Parathyroid adenoma (tissue), 2 donors: Measurements from ENCODE around the gene RHOV.

Experiments
- H2AFZ ChIP-seq: fragments of 300-600 bp; sonication (generic); one replicate; pipeline ENCODE4 v1.7.0; 2017; ENCODE audit warnings: antibody characterized with exemption, mild to moderate bottlenecking
- H3K27ac ChIP-seq: fragments of 300-600 bp; sonication (generic); one replicate; pipeline ENCODE4 v1.7.0; 2017
- H3K27me3 ChIP-seq: fragments of 300-600 bp; sonication (generic); one replicate; pipeline ENCODE4 v1.7.0; 2017; ENCODE audit warnings: low read length; ENCODE audit not compliant: control insufficient read depth, insufficient read depth
- H3K36me3 ChIP-seq: fragments of 300-600 bp; sonication (generic); one replicate; pipeline ENCODE4 v1.7.0; 2017; ENCODE audit warnings: low read length; ENCODE audit not compliant: control insufficient read depth, insufficient read depth
- H3K4me1 ChIP-seq: fragments of 300-600 bp; sonication (generic); one replicate; pipeline ENCODE4 v1.7.0; 2017; ENCODE audit warnings: control low read depth
- H3K4me2 ChIP-seq: fragments of 300-600 bp; sonication (generic); one replicate; pipeline ENCODE4 v1.7.0; 2017; ENCODE audit warnings: low read length
- H3K4me3 ChIP-seq: fragments of 300-600 bp; sonication (generic); one replicate; pipeline ENCODE4 v1.7.0; 2017; ENCODE audit warnings: low read depth, low read length
- H3K79me2 ChIP-seq: fragments of 300-600 bp; sonication (generic); one replicate; pipeline ENCODE4 v1.7.0; 2017; ENCODE audit warnings: control low read depth
- H3K9ac ChIP-seq: fragments of 300-600 bp; sonication (generic); one replicate; pipeline ENCODE4 v1.7.0; 2017; ENCODE audit warnings: mild to moderate bottlenecking
- H3K9me3 ChIP-seq: fragments of 300-600 bp; sonication (generic); one replicate; pipeline ENCODE4 v1.7.0; 2017; ENCODE audit warnings: low read length; ENCODE audit not compliant: control insufficient read depth
- CTCF ChIP-seq: fragments of 300-600 bp; sonication (generic); IDR thresholded peaks from one replicate; pipeline ENCODE4 v1.7.0; 2017; ENCODE audit warnings: antibody characterized with exemption, mild to moderate bottlenecking
- donor health status: primary hyperparathyroidism.

Gene RHOV

GRCh38 chr15:40889112-40889511 is 15.1 kb upstream of the RHOV start:
- no peak overlapping the region for H3K9ac ChIP-seq
- no peak overlapping the region for H3K4me2 ChIP-seq
- H3K36me3 ChIP-seq = no peaks in the 10 kb centered on the region
- no peak overlapping the region for H2AFZ ChIP-seq
- no peak overlapping the region for H3K4me3 ChIP-seq
- H3K4me1 ChIP-seq = peaks cover 5% of the 10 kb centered on the region
- no peaks in the 10 kb centered on the region for H3K9me3 ChIP-seq
- no peaks in the 10 kb centered on the region for H3K27me3 ChIP-seq
- TF ChIP-seq CTCF = no peak
- H3K79me2 ChIP-seq = no peaks in the 10 kb centered on the region
- no peak overlapping the region for H3K27ac ChIP-seq

GRCh38 chr15:40886586-40886985 is 12.6 kb upstream of the RHOV start:
- Histone ChIP-seq H3K4me1 (peaks cover under 1% of the 10 kb centered on the region), H3K9me3 (no peaks in the 10 kb centered on the region), H3K4me2 (no peak overlapping the region), H3K79me2 (no peaks in the 10 kb centered on the region), H3K4me3 (no peak overlapping the region), H3K27ac (no peak overlapping the region), H3K9ac (no peak overlapping the region), H3K36me3 (no peaks in the 10 kb centered on the region), H3K27me3 (no peaks in the 10 kb centered on the region), H2AFZ (no peak overlapping the region)
- TF ChIP-seq CTCF = no peak

DNA sequence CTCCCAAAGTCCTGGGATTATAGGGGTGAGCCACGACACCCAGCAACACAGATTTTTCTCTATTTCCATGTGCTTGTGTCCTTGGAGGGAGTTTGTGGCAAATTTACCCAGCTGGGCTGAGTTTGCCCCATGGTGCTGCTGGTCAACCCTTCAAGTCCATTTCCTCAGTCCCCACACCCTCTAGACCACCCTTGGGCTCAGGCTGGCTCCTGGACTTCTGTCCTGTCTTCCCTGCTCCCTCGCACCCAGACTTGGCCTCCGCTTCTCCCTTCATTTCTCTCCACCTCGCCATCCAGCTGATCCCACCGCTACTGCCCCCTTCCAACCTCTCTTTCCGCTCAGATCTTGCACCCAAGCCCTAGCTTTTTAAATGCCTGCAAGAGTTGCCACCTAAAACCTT is 7.3 kb upstream of the RHOV start:
- no peaks in the 10 kb centered on the region for H3K36me3 ChIP-seq
- no peaks in the 10 kb centered on the region for H3K9me3 ChIP-seq
- TF ChIP-seq CTCF = no peak
- no peak overlapping the region for H3K9ac ChIP-seq
- no peaks in the 10 kb centered on the region for H3K4me1 ChIP-seq
- no peaks in the 10 kb centered on the region for H3K27me3 ChIP-seq
- H3K27ac ChIP-seq = no peak overlapping the region
- no peak overlapping the region for H3K4me3 ChIP-seq
- H2AFZ ChIP-seq = no peak overlapping the region
- H3K79me2 ChIP-seq = no peaks in the 10 kb centered on the region
- no peak overlapping the region for H3K4me2 ChIP-seq

- H3K36me3 ChIP-seq = no peaks in the 10 kb centered on the region
- no peak overlapping the region for H3K9ac ChIP-seq
- no peak overlapping the region for H3K27ac ChIP-seq
- H3K79me2 ChIP-seq = no peaks in the 10 kb centered on the region
- no peak for TF ChIP-seq CTCF
- no peak overlapping the region for H3K4me3 ChIP-seq
- H3K27me3 ChIP-seq = no peaks in the 10 kb centered on the region
- no peak overlapping the region for H3K4me2 ChIP-seq
- H3K9me3 ChIP-seq = no peaks in the 10 kb centered on the region
- H2AFZ ChIP-seq = no peak overlapping the region
- H3K4me1 ChIP-seq = no peaks in the 10 kb centered on the region
Observed at GRCh38 chr15:40879609-40880008, 5.6 kb upstream of the RHOV start.

DNA sequence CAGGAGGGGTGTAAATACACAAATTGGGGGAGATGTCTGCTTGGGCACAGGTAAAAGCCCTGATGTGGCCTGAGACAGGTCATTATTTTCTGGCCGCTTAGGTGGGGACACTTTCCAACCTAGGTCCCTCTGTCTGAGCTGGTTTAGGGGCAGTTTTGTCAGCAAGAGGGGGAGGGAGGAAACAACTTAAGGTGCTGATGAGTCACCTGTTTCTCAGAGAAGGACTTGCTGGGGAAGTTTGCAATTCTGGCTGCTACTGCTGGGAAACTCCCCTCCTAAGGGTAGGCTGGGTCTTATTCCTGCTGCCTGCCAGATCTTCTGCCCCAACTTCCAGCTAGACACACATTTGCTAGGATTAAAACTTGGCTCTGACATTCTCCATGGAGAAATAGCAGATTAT is 4.8 kb upstream of the RHOV start:
- no peaks in the 10 kb centered on the region for H3K27me3 ChIP-seq
- H3K79me2 ChIP-seq = no peaks in the 10 kb centered on the region
- H3K27ac ChIP-seq = no peak overlapping the region
- H2AFZ ChIP-seq = no peak overlapping the region
- H3K4me3 ChIP-seq = no peak overlapping the region
- H3K4me2 ChIP-seq = no peak overlapping the region
- TF ChIP-seq CTCF = no peak
- no peaks in the 10 kb centered on the region for H3K4me1 ChIP-seq
- no peaks in the 10 kb centered on the region for H3K36me3 ChIP-seq
- H3K9me3 ChIP-seq = no peaks in the 10 kb centered on the region
- H3K9ac ChIP-seq = no peak overlapping the region
